Measurements from ENCODE around the gene EPB41L3. TPM values are rescaled to one million over a fixed set of nuclear protein-coding genes. Genes with fewer than 3 reads are reported as not detected.
A peak's percentile ranks its signal among the peaks of the same experiment; 100 is the strongest.

EPB41L3 gene
- total and polyA plus RNA-seq, 2 experiments from 2014 or later: 20.8 to 22.2 TPM

DNA sequence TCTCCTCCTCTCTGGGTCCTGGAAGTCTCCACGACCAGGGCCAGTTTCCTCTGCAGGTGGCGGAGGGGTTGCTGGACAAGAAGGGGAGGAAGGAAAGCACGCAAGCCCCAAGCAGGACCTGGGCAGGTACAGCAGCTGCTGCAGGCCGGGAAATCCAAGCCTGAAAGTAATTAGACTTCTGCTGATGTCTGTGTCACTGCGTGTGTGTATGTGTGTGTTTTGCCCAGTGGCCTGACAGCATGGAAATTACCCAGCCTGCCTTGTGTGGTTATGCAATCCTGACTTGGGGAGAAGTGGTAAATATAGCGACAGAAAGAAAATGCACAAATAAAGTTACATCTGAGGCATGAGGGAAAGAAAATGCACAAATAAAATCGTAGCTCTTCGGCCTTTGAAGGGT, 126.5 kb downstream of the EPB41L3 start:
- Histone ChIP-seq H3K9me2 (ENCODE audit: insufficient read depth) (no peaks in the 10 kb centered on the region), H3K4me2 (ENCODE audit: unreplicated experiment) (no peak overlapping the region), H3K27me3 (replicated peaks; ENCODE audit: insufficient read depth) (no peaks in the 10 kb centered on the region), H3K27ac (no peak overlapping the region), H4K20me1 (ENCODE audit: insufficient read depth) (no peaks in the 10 kb centered on the region), H3K4me1 (ENCODE audit: insufficient read depth) (no peaks in the 10 kb centered on the region), H3K9me3 (ENCODE audit: low read depth) (no peaks in the 10 kb centered on the region), H3K4me3 (no peak overlapping the region), H3K36me3 (ENCODE audit: low read depth) (no peaks in the 10 kb centered on the region), H3K9ac (no peak overlapping the region), H3F3A (ENCODE audit: insufficient read depth) (no peaks in the 10 kb centered on the region), H2AFZ (no peak overlapping the region), H3K79me2 (ENCODE audit: insufficient read depth) (no peaks in the 10 kb centered on the region)
- in situ Hi-C loops (cut with MboI): no loop called here
- WGBS, 2 experiments (ENCODE audit: low coverage in 1 of 2, low lambda C conversion rate in 2 of 2, missing lambda C conversion rate in 2 of 2): 55% methylated on average over 8 of the region's 8 CpGs
- DNase-seq: peak; percentile 24
- no peak for TF ChIP-seq EZH2phosphoT487 (IDR thresholded peaks at IDR 0.05; ENCODE audit: insufficient read depth, low read depth)
- no peak for TF ChIP-seq EZH2 (IDR thresholded peaks at IDR 0.05; ENCODE audit: insufficient read depth, poor library complexity, severe bottlenecking)

DNA sequence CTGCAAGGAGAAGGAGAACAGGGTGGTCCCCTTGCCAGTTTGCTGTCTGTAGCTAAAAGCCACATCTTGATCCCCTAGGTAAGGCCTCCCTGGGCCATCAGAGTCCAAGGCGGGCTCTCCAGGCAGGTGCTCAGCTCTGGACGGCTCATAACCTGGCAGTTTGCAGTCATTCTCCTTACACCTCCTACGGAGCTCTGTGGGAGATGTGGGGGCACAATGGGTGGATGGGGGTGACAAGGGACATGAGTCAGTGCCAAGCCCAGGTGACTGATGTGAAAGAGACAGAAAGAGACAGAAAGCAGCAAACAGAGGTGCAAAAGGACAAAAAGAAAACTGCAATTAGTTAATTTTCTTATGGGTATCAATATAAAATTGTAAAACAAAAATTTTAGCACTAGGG, 127.7 kb downstream of the EPB41L3 start:
- in situ Hi-C loops (cut with MboI): no loop called here
- no peak overlapping the region for H3K4me2 ChIP-seq (ENCODE audit: unreplicated experiment)
- H4K20me1 ChIP-seq (ENCODE audit: insufficient read depth): no peaks in the 10 kb centered on the region
- H3K36me3 ChIP-seq (ENCODE audit: low read depth): no peaks in the 10 kb centered on the region
- H3K4me3 ChIP-seq: no peak overlapping the region
- H3F3A ChIP-seq (ENCODE audit: insufficient read depth): no peaks in the 10 kb centered on the region
- no peaks in the 10 kb centered on the region for H3K27me3 ChIP-seq (replicated peaks; ENCODE audit: insufficient read depth)
- H2AFZ ChIP-seq: no peak overlapping the region
- no peak for TF ChIP-seq EZH2phosphoT487 (IDR thresholded peaks at IDR 0.05; ENCODE audit: insufficient read depth, low read depth)
- TF ChIP-seq EZH2 (IDR thresholded peaks at IDR 0.05; ENCODE audit: insufficient read depth, poor library complexity, severe bottlenecking): no peak
- WGBS, 2 experiments (ENCODE audit: low coverage in 1 of 2, low lambda C conversion rate in 2 of 2, missing lambda C conversion rate in 2 of 2): 93 to 94% methylated on average over 3 of the region's 3 CpGs
- H3K9me2 ChIP-seq (ENCODE audit: insufficient read depth): no peaks in the 10 kb centered on the region
- no peaks in the 10 kb centered on the region for H3K4me1 ChIP-seq (ENCODE audit: insufficient read depth)
- H3K9me3 ChIP-seq (ENCODE audit: low read depth): no peaks in the 10 kb centered on the region
- H3K9ac ChIP-seq: no peak overlapping the region
- no peak overlapping the region for H3K27ac ChIP-seq
- no peak for DNase-seq
- no peaks in the 10 kb centered on the region for H3K79me2 ChIP-seq (ENCODE audit: insufficient read depth)

DNA sequence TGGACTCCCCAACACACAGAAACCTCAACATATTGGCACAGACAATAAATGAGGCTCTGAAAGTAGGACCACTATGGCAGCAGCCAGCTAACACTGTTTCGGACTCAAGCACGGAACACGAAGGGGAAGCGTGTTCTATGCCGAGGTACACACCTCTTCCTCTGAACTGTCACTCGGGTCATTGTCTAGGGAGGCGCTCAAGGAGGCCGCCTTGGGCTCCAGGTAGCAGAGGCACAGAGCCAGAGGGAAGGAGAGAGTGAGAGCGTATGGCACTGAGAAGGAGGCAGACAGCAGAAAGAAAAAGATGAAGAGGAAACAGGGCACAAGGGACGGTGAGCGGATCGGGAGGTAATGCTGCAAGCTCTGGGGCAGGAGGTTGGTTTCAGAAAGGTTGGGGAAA, 128.1 kb downstream of the EPB41L3 start:
- no peaks in the 10 kb centered on the region for H3K36me3 ChIP-seq (ENCODE audit: low read depth)
- H3K4me1 ChIP-seq (ENCODE audit: insufficient read depth): no peaks in the 10 kb centered on the region
- H3F3A ChIP-seq (ENCODE audit: insufficient read depth): no peaks in the 10 kb centered on the region
- H3K9ac ChIP-seq: no peak overlapping the region
- H3K9me3 ChIP-seq (ENCODE audit: low read depth): no peaks in the 10 kb centered on the region
- no peak overlapping the region for H3K27ac ChIP-seq
- no peak overlapping the region for H3K4me3 ChIP-seq
- no peaks in the 10 kb centered on the region for H3K27me3 ChIP-seq (replicated peaks; ENCODE audit: insufficient read depth)
- H3K4me2 ChIP-seq (ENCODE audit: unreplicated experiment): no peak overlapping the region
- DNase-seq: no peak
- H3K9me2 ChIP-seq (ENCODE audit: insufficient read depth): no peaks in the 10 kb centered on the region
- no peaks in the 10 kb centered on the region for H4K20me1 ChIP-seq (ENCODE audit: insufficient read depth)
- TF ChIP-seq EZH2phosphoT487 (IDR thresholded peaks at IDR 0.05; ENCODE audit: insufficient read depth, low read depth) (no peak), EZH2 (IDR thresholded peaks at IDR 0.05; ENCODE audit: insufficient read depth, poor library complexity, severe bottlenecking) (no peak)
- H3K79me2 ChIP-seq (ENCODE audit: insufficient read depth): no peaks in the 10 kb centered on the region
- in situ Hi-C loops (cut with MboI): no loop called here
- no peak overlapping the region for H2AFZ ChIP-seq
- 97 to 99% methylated on average over 12 of the region's 12 CpGs for WGBS, 2 experiments (ENCODE audit: low coverage in 1 of 2, low lambda C conversion rate in 2 of 2, missing lambda C conversion rate in 2 of 2)

DNA sequence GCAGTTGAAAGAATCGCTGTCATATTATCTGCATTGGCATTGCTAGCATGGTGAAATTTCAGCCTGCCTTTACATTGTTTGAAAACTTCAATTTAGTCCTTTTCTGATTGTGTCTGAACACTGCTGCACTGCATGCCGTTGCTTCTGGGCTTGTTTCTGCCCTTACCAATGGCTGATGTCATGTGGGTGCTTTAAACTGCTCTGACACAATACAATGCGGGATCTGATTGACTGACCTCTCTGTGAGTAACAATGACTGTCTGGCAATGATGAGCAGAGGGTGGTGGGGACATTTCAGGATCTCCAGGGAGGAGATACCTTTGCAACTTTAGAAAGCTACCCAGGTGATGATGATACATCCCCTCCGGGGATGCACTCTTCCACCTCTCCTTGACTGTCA, 128.8 kb downstream of the EPB41L3 start:
- Histone ChIP-seq H3K79me2 (ENCODE audit: insufficient read depth) (no peaks in the 10 kb centered on the region), H3K4me2 (ENCODE audit: unreplicated experiment) (no peak overlapping the region), H3K4me3 (no peak overlapping the region), H3K4me1 (ENCODE audit: insufficient read depth) (no peaks in the 10 kb centered on the region), H4K20me1 (ENCODE audit: insufficient read depth) (no peaks in the 10 kb centered on the region), H3K9ac (no peak overlapping the region), H2AFZ (no peak overlapping the region), H3K9me2 (ENCODE audit: insufficient read depth) (no peaks in the 10 kb centered on the region), H3K36me3 (ENCODE audit: low read depth) (no peaks in the 10 kb centered on the region), H3K9me3 (ENCODE audit: low read depth) (no peaks in the 10 kb centered on the region), H3K27me3 (replicated peaks; ENCODE audit: insufficient read depth) (no peaks in the 10 kb centered on the region), H3K27ac (no peak overlapping the region), H3F3A (ENCODE audit: insufficient read depth) (no peaks in the 10 kb centered on the region)
- in situ Hi-C loops (cut with MboI): no loop called here
- no peak for DNase-seq
- TF ChIP-seq EZH2phosphoT487 (IDR thresholded peaks at IDR 0.05; ENCODE audit: insufficient read depth, low read depth) (no peak), EZH2 (IDR thresholded peaks at IDR 0.05; ENCODE audit: insufficient read depth, poor library complexity, severe bottlenecking) (no peak)
- 62 to 71% methylated on average over 4 of the region's 4 CpGs for WGBS, 2 experiments (ENCODE audit: low coverage in 1 of 2, low lambda C conversion rate in 2 of 2, missing lambda C conversion rate in 2 of 2)

DNA sequence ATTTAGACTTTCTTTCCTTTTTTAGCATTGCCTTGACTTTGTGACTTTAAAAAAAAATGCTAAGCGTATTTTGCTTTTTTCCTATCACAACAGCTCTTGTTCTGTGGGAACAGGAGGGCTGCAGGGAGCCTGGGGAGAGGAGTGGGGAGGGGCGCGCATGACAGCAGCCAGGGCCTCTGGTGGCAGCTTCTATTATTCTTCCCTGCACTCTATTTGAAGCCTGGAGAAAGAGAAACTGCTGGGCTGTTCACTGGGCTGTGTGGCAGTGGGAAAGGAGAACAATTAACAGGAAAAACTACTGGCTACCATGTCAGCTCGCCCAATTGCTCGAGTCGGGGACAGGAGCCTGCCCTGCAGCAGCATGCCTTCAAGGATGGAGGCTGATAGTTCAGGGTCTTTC, 129.3 kb downstream of the EPB41L3 start:
- TF ChIP-seq EZH2 (IDR thresholded peaks at IDR 0.05; ENCODE audit: insufficient read depth, poor library complexity, severe bottlenecking) (no peak), EZH2phosphoT487 (IDR thresholded peaks at IDR 0.05; ENCODE audit: insufficient read depth, low read depth) (no peak)
- no peaks in the 10 kb centered on the region for H3K36me3 ChIP-seq (ENCODE audit: low read depth)
- no peaks in the 10 kb centered on the region for H3K9me2 ChIP-seq (ENCODE audit: insufficient read depth)
- H4K20me1 ChIP-seq (ENCODE audit: insufficient read depth): no peaks in the 10 kb centered on the region
- H2AFZ ChIP-seq: no peak overlapping the region
- H3K4me3 ChIP-seq: no peak overlapping the region
- H3K79me2 ChIP-seq (ENCODE audit: insufficient read depth): no peaks in the 10 kb centered on the region
- H3F3A ChIP-seq (ENCODE audit: insufficient read depth): no peaks in the 10 kb centered on the region
- H3K9me3 ChIP-seq (ENCODE audit: low read depth): no peaks in the 10 kb centered on the region
- H3K4me1 ChIP-seq (ENCODE audit: insufficient read depth): no peaks in the 10 kb centered on the region
- 90 to 91% methylated on average over 6 of the region's 6 CpGs for WGBS, 2 experiments (ENCODE audit: low coverage in 1 of 2, low lambda C conversion rate in 2 of 2, missing lambda C conversion rate in 2 of 2)
- no peak for DNase-seq
- H3K27ac ChIP-seq: no peak overlapping the region
- H3K4me2 ChIP-seq (ENCODE audit: unreplicated experiment): no peak overlapping the region
- H3K9ac ChIP-seq: no peak overlapping the region
- in situ Hi-C loops (cut with MboI): no loop called here
- H3K27me3 ChIP-seq (replicated peaks; ENCODE audit: insufficient read depth): no peaks in the 10 kb centered on the region

Measured in GM23248 (cell line).